Ovary (tissue), 9 donors: ENCODE measurements around the gene SH3GL3. TPM values are rescaled to one million over a fixed set of nuclear protein-coding genes. Genes with fewer than 3 reads are reported as not detected.

Source experiments
- DNase-seq, 5 donors: peaks; one replicate each; pipeline ENCODE4 v3.0.0-alpha.2; 2019 to 2020
- H3K27ac ChIP-seq, 2 donors: fragments of 200-600 bp; one replicate each; pipeline versions ENCODE4 v1.5.1 to v1.8.0; 2019 to 2022
- H3K27me3 ChIP-seq: fragments of 200-600 bp; one replicate; pipeline ENCODE4 v1.8.0; 2022
- H3K36me3 ChIP-seq: fragments of 200-600 bp; sonication (generic); one replicate; pipeline ENCODE4 v1.5.1; 2019
- H3K4me1 ChIP-seq: one replicate; pipeline ENCODE4 v1.8.1; 2013; ENCODE audit warnings: mild to moderate bottlenecking, moderate library complexity; ENCODE audit not compliant: insufficient read depth
- H3K4me3 ChIP-seq: fragments of 200-600 bp; sonication (generic); one replicate; pipeline ENCODE4 v1.5.1; 2017
- H3K9me3 ChIP-seq, 2 donors: fragments of 200-600 bp in 1 of 2; sonication (generic) in 1 of 2; one replicate each; pipeline versions ENCODE4 v1.5.1 to v1.8.1; 2013 to 2019; ENCODE audit warnings: mild to moderate bottlenecking in 1 of 2, moderate library complexity in 1 of 2
- EP300 ChIP-seq: sonication (generic); formaldehyde crosslinking; IDR thresholded peaks from one replicate; pipeline ENCODE4 v1.6.1; 2017; ENCODE audit warnings: antibody characterized with exemption
- POLR2A ChIP-seq: fragments of 450-650 bp; IDR thresholded peaks from one replicate; pipeline ENCODE4 v1.6.1; 2017; ENCODE audit warnings: antibody characterized with exemption, mild to moderate bottlenecking, moderate library complexity
- WGBS, 3 donors: extraction: QIAGEN DNeasy Blood & Tissue Kit in 1 of 3; methylation state at CpG; one replicate each; pipeline versions ENCODE4 v1.1.5 to v1.1.7; 2013 to 2017; 5-methylcytosine and 5-hydroxymethylcytosine counted together
- intact Hi-C, 4 donors: fragments of 100-400 bp; cut with DNase I; formaldehyde crosslinking; loops; one replicate each; pipeline versions ENCODE4 v1.11.0 to v1.15.1; 2022 to 2023
- polyA plus RNA-seq, 2 donors: library from polyadenylated mRNA; stranded (reverse); fragments of 200-250 nt in 1 of 2; fragments of 350-450 nt in 1 of 2; fragmentation: Illumina TruSeq in 1 of 2; extraction: RNeasy Lipid Tissue Mini Kit (QIAGEN cat#74804) in 1 of 2; gene quantifications; one replicate each; pipeline ENCODE4 v1.2.3, GENCODE V29; 2013 to 2014
- total RNA-seq, 7 donors: library from RNA; depleted of rRNA in 2 of 7; stranded (reverse); fragments of >200 nt in 2 of 7; fragmentation: NEBNext Ultra II Directional in 3 of 7; extraction: Animal tissue kit (Norgen Biotek cat#: 25700) in 3 of 7; gene quantifications; one replicate each; pipeline versions ENCODE4 v1.1.0 to v1.2.4, GENCODE V29; 2016 to 2023
- TF ChIP-seq, protein P1 (sequence below), 3 donors: fragments of 450-650 bp in 2 of 3; fragments of 200-600 bp in 1 of 3; IDR thresholded peaks; one replicate each; pipeline versions ENCODE4 v1.5.1 to v1.8.0; 2016 to 2022; ENCODE audit warnings: antibody characterized with exemption in 3 of 3, mild to moderate bottlenecking in 1 of 3
- donor health status: DM: no; HTN: no; CAD: no; lungs with moderate emphysema.
- donor health status: DM: no; HTN: no; CAD: no.
- donor health status: Bipolar disorder and iron deficiency.
- donor health status: DM: yes; HTN: yes; CAD: no.
- donor health status: DM: no; HTN: no; CAD: no.
- donor health status: DM: yes; HTN: yes; CAD: no.

Gene SH3GL3
- total and polyA plus RNA-seq, 9 donors = 0.25 to 4.9 (median 0.55) TPM; not detected in 1

DNA sequence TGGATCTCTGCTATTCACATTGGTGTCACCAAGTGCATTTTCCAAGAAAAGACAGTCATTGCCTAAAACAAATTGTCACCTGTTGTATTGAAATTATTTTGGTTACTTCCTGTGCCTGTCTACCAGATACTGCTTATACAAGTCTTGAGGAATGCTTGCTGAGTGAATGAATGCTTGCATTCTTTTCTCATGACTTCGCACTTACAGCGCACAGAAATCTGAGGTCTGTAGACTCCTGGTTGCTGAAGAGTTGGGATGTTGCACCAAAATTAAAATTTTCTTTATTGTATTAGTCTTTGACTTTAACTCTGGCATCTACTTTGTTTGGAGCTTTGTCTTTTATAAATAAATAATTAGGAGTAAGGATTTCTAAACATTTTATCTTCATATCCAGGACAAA, 28.4 kb downstream of the SH3GL3 start:
- WGBS, 3 donors = 73 to 74% (median 73%) methylated on average over 2 of the region's 2 CpGs
- no peak overlapping the region for H3K4me3 ChIP-seq
- H3K36me3 ChIP-seq = no peaks in the 10 kb centered on the region
- no peaks in the 10 kb centered on the region for H3K4me1 ChIP-seq
- no peak overlapping the region for H3K27ac ChIP-seq
- TF ChIP-seq, protein P1, sequence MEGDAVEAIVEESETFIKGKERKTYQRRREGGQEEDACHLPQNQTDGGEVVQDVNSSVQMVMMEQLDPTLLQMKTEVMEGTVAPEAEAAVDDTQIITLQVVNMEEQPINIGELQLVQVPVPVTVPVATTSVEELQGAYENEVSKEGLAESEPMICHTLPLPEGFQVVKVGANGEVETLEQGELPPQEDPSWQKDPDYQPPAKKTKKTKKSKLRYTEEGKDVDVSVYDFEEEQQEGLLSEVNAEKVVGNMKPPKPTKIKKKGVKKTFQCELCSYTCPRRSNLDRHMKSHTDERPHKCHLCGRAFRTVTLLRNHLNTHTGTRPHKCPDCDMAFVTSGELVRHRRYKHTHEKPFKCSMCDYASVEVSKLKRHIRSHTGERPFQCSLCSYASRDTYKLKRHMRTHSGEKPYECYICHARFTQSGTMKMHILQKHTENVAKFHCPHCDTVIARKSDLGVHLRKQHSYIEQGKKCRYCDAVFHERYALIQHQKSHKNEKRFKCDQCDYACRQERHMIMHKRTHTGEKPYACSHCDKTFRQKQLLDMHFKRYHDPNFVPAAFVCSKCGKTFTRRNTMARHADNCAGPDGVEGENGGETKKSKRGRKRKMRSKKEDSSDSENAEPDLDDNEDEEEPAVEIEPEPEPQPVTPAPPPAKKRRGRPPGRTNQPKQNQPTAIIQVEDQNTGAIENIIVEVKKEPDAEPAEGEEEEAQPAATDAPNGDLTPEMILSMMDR (IDR thresholded peaks at IDR 0.05) = no peak
- TF ChIP-seq EP300 = no peak
- no peak for TF ChIP-seq POLR2A
- H3K27me3 ChIP-seq = no peaks in the 10 kb centered on the region
- DNase-seq = no peak
- no peaks in the 10 kb centered on the region for H3K9me3 ChIP-seq
- intact Hi-C loops = no loop called here

DNA sequence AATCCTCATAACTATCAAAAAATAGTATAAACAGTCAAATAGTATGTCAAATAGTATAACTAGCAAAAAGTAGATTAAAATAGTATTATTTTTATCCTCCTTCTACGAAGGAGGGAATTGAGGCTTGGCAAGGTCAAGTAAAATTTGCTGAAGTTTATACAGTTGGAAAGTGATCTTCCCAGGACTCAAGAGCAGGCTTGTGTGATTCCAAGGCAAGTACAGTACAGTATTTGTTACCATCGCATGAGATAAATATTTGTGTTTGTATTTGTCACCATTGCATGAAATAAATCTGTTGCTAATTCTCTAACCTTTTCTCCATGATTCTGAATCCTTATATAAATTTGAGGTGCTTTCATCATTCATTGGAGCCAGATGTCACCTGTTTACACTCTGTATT, 28.9 kb downstream of the SH3GL3 start:
- WGBS, 3 donors = 61 to 68% (median 62%) methylated on average over 2 of the region's 2 CpGs
- H3K27me3 ChIP-seq = no peaks in the 10 kb centered on the region
- no peak overlapping the region for H3K27ac ChIP-seq
- intact Hi-C loops = no loop called here
- TF ChIP-seq, protein P1 (IDR thresholded peaks at IDR 0.05) = no peak
- TF ChIP-seq EP300 (no peak), POLR2A (no peak)
- DNase-seq = no peak
- no peaks in the 10 kb centered on the region for H3K4me1 ChIP-seq
- H3K9me3 ChIP-seq = no peaks in the 10 kb centered on the region
- H3K4me3 ChIP-seq = no peak overlapping the region
- H3K36me3 ChIP-seq = no peaks in the 10 kb centered on the region

DNA sequence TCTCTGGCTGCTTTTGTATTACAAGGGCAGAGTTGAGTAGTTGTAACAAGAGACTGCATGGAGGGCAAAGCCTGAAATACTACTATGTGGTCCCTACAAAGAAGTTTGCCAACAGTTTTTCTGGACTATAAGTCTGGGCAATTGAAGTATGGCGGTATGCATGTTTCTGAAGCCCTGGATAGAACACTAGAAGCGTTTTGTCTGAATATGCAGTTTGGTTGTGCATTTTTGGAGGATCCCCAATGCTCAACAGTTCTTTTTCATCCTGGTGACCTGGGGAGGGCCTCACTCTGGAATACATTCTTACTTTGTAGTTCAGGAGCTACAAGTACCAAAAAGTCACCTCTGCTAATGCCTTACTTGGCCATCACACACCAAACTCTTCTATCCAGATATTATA, 29.6 kb downstream of the SH3GL3 start:
- Histone ChIP-seq H3K27me3 (no peaks in the 10 kb centered on the region), H3K9me3 (no peaks in the 10 kb centered on the region), H3K27ac (no peak overlapping the region), H3K4me3 (no peak overlapping the region), H3K36me3 (no peaks in the 10 kb centered on the region), H3K4me1 (no peaks in the 10 kb centered on the region)
- no peak for DNase-seq
- TF ChIP-seq POLR2A (no peak), EP300 (no peak)
- TF ChIP-seq, protein P1 (IDR thresholded peaks at IDR 0.05) = no peak
- WGBS, 3 donors = 89 to 94% (median 93%) methylated on average over 2 of the region's 2 CpGs
- intact Hi-C loops = no loop called here

DNA sequence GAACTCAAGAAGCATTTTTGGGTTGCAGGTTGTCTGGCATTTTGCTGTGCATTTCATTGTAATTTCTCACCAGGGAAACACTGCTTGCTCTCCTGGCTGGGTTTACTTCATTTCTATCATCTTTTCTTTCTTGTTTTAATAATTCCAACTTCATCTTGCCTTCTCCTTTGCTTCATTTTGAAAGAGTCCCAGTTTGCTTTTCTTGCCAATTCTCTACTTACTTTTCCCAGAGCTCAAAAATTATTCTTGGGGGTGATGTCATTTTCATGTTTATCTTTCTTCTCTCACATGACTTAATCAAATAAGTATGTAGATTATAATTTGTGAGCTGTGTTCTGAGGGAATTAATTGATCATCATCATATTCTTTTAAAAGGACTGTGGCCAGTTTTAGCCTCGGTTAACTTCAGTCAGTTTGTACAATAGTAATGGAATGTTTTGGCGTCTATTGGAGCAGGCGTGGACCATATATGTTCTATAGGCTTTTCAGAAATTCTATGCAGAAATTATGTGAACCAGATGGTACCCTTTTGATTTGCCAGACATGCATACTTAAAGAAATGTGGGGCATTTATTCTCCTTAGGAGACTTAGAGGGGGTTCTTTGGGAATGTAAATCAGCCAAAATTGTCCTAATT, 30.1 kb downstream of the SH3GL3 start:
- H3K4me1 ChIP-seq = no peaks in the 10 kb centered on the region
- intact Hi-C loops = no loop called here
- no peaks in the 10 kb centered on the region for H3K27me3 ChIP-seq
- H3K36me3 ChIP-seq = no peaks in the 10 kb centered on the region
- no peaks in the 10 kb centered on the region for H3K9me3 ChIP-seq
- WGBS, 3 donors = 70 to 85% (median 82%) methylated on average over 3 of the region's 3 CpGs
- DNase-seq = no peak
- TF ChIP-seq, protein P1 (IDR thresholded peaks at IDR 0.05) = no peak
- no peak for TF ChIP-seq POLR2A
- no peak for TF ChIP-seq EP300
- H3K27ac ChIP-seq = no peak overlapping the region
- no peak overlapping the region for H3K4me3 ChIP-seq
